Body of pancreas (tissue), 4 donors: ENCODE measurements around the gene KIFC3.

Experiments
- CTCF ChIP-seq, 7 experiments: fragments of 450-650 bp in 4 of 7; fragments of 200-600 bp in 3 of 7; sonication (generic) in 3 of 7; IDR thresholded peaks; one replicate each; pipeline ENCODE4 v1.5.1; 2016 to 2019; ENCODE audit warnings: antibody characterized with exemption in 7 of 7
- POLR2A ChIP-seq, 3 donors: fragments of 450-650 bp; IDR thresholded peaks; one replicate each; pipeline ENCODE4 v1.6.1; 2016; ENCODE audit warnings: antibody characterized with exemption in 3 of 3, mild to moderate bottlenecking in 2 of 3

GRCh38 chr16:57810197-57811031, 8.1 kb upstream of the KIFC3 start:
- no peak for TF ChIP-seq CTCF (IDR thresholded peaks at IDR 0.05)
- peak; percentile 42 to 78 (median 72) for TF ChIP-seq POLR2A (IDR thresholded peaks at IDR 0.05)
